HS-27A (cell line): ENCODE data around the gene ADGRV1.
"Not testable (repeated sequence)": the region's sequence is repeated elsewhere in the genome, so short reads cannot be mapped to it uniquely, and the experiment has no call there.

Source experiments
- DNase-seq: peaks from one replicate; pipeline ENCODE4 v3.0.0-alpha.2; 2012; ENCODE audit warnings: low read depth, missing footprints

The ADGRV1 gene

DNA sequence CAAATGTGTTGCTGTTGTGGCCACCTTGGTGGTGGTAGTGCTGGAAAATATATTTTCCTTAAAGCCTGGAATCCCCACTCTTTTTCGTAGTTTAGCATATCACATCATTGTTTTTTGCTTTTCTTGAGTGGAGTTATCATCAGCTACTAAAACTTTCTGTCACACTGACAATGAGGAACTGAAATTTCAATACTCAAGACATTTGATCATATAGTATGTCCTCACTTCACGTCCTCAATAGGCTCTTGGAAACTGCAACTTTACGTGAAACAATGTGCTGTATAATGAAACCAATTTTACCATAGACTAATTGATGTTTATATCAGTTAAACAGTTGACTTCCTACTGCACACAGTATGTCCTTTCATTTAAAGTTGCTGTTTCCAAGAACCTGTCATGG is 265.8 kb downstream of the ADGRV1 start:
- DNase-seq, result no peak

DNA sequence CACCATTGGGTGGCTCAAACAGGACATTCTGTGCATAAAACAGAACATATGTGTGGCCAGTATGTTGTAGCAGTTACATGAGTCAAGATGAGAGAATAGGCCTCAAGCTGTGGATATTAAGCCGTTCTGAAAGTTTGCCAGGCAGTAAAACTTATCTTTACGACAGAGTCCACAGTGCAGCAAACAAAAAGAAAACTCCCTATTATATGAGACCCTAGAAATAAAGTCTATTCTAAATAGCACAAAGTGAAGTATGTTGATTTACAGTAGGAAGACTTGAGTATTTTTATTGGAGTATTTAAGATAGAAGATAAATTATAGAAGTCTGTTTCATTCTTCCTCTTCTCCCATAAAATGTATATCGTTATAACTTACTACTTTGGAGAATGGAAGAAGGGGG is 271.5 kb downstream of the ADGRV1 start:
- DNase-seq, result no peak

DNA sequence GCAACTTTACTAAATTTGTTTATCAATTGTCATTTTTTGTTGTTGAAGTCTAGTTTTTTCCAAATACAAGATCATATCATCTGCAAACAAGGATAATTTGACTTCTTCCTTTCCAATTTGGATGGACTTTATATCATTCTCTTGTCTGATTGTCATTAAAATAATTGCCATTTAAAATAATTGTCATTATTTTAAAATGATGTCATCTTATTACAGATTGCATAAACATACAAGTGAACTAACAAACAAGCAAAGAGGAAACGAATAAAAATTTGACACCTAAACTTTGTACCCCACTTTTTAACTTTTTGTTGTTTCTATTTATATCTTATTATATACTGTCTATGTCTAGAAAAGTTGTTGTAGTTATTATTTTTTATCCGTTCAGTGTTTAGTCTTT is 275.2 kb downstream of the ADGRV1 start:
- DNase-seq, result no peak

DNA sequence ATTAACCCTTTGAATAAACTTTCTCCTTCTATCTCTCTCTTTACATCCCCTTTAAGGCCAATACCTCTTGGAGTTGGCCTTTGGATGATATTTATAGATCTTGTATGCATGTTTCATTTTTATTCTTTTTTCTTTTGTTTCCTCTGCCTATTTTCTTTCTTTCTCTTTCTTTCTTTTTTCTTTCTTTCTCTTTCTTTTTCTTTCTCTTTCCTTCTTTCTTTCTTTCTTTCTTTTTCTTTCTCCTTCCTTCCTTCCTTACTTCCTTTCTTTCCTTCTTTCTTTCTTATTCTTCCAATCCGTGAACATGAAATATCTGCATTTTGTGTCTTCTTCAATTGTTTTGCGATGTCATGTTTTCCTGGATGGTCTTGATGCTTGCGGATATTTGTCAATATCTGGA is 276.1 kb downstream of the ADGRV1 start:
- no peak for DNase-seq

DNA sequence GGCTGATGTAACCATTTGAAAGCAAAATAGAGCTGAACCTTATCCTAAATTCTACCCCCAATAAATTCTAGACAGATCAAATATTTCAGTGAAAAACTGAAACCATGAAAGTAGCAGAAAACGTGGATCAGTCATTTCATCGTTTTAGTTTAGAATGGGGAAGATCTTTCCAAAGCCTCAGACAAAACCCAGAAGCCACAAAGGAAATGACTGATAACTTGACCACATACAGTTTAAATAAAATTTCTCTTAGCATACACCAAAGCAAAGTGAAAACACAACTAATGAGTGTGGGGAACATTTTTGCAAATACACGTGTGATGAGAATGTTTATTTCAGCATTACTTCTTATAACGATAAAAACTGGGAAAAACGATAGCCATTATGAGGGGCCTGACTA is 284.8 kb downstream of the ADGRV1 start:
- no peak for DNase-seq

DNA sequence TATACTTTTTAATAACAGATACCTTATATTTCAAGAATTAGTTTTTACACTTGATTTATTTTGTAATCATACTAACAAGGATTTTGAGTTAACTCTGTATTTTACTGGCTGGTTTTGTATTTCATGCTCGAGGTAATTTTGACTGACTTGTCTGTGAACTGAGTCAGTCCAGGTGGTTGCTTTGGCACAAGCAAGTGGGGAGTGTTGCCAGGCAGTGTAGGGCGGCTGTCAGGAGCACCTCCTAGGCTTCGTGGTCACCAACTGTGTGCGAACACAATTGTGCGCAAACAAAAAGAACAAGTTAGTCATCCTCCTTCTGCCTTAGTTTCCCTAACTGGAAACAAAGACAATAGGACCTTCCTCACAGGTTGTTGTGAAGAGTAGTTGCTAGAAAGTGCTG is 286.3 kb downstream of the ADGRV1 start:
- no peak for DNase-seq

DNA sequence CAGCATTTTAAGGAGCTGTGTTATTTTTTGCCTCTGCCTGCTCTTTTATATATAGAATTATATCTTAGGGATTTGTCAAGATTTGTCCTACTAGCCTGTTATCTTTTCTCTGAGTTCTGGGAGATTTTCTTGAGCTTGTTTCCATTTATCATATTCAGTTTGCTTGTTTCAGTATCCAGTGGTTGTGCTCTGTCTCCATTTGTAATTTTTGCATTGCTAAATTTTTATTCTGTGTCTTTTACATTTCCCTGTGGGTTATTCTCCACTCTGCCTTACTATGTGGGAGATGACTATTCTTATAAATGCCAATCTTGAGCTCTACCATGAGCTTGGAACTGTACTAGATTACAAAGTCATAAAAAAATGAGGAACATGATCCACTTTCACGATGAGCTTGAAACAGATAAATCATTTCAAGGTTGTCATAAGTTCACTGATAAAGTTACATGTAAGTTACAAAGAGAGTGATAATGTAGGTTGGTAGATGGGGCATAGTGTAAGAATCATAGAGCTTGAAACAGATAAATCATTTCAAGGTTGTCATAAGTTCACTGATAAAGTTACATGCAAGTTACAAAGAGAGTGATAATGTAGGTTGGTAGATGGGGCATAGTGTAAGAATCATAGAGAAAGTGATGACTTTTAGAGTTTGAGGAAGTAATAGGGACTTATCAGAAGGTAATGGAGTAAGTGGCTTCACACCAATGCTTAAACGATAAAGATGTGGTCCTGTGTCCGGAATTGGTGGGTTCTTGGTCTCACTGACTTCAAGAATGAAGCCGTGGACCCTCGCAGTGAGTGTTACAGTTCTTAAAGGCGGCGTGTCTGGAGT is 287.3 kb downstream of the ADGRV1 start:
- no peak for DNase-seq

DNA sequence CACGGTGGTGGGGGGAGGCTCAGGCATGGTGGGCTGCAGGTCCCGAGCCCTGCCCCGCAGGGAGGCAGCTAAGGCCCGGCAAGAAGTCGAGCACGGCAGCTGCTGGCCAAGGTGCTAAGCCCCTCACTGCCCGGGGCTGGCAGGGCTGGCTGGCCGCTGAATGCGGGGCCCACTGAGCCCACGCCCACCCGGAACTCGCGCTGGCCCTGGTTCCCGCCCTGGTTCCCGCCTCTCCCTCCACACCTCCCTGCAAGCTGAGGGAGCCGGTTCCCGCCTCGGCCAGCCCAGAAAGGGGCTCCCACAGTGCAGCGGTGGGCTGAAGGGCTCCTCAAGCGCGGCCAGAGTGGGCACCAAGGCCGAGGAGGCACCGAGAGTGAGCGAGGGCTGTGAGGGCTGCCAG is 289.0 kb downstream of the ADGRV1 start:
- not testable (repeated sequence) for DNase-seq

DNA sequence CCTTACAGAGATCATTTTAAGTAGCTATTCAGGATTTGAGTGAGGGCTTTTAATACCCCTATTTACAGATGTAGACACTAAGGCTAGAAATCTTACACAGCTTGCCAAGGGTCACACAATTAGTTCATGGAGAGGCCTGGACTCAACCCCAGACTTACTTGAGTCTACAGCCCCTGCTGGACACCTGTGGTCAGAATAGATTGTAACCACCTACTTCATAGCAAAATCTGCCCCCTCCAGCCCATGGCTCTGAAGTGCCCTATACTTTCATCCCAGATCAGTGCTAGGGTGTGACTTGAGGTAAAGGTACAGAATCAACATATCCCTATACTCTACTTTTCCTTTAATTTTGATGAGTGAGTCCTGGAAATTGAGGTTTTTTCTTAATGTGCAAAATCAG is 291.3 kb downstream of the ADGRV1 start:
- no peak for DNase-seq

DNA sequence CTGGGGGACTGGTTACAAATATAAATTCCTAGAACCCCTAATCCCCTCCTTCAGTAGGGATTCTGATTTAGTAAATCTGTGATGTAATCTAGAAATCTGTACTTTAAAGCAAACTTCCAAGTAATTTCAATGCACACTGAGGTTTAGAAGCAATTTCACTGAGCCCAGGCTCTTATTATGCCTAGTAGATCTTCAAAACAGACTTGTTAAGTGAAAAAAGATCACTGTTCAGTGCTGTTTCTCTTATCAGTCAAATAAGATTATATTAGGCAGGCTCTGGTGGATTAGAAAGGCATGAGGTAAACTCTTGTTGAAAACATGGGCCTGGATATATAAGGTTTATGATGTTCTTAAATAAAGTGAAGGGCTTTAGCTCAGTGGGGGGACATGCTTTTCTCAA is 293.9 kb downstream of the ADGRV1 start:
- DNase-seq, result no peak

DNA sequence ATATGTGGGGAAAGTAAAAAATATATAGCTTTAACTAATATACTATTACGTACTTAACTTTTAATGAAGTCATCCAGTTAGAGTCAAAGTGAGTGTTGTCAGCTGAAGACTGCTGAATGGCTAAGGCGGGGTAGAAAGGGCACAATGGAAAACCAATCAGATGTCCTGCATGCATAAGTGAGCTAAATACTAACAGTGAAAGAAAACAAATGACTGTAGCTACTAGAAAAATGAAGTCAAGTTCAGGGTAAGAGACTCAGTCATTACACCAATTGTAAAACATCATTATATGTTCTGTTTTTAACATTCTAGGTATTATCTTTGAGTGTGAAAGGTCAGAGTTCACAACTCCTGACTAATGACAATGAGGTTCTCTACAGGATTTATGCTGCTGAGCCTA is 295.2 kb downstream of the ADGRV1 start:
- no peak for DNase-seq

DNA sequence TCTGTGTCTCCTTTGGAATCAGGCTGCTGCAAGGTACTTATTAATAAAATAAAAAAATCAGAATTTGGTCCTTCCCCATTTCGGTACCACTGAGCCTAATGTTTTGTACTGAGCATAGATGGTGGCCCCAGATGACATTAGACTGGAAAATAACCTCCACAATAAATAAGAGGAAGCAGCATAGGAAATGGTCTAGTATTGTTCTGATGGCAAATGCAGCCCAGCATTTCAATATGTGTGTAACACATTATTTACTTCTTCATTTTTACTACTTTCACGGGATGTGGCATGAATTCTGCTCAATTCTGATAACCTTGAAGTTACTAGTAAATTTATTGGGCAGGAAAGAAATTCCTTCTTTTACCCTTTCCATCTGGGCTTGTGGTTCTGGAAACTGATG is 295.6 kb downstream of the ADGRV1 start:
- DNase-seq, result no peak

DNA sequence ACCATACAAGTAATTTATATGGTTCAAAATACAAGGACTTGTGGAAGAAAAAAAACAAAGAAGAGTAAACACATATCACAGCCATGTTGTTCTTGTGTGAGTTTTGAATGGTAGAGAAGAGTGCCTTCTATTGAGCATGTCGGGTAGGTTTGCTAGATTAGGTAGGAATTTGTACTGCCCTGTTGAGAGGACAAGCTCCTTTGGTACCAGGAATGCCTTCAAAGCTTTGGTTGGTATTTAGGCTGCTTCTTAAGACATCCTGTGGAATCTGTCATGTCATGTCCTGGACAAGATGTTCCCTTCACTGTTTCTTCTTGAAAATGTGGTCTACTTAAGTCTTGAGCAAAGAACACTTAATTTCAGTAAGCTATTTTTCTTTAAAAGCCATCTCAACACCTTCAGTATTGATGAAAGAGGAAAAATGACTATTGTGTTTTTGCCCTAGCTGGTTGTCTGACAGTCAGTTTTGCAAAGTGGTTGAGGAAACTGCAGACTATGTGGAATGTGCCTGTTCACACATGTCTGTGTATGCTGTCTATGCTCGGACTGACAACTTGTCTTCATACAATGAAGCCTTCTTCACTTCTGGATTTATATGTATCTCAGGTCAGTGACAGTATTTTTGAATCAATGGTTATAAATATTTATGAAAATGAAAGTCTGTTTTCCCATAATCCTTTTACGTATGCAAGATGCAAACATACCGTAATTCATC is 296.9 kb downstream of the ADGRV1 start:
- DNase-seq, result no peak

DNA sequence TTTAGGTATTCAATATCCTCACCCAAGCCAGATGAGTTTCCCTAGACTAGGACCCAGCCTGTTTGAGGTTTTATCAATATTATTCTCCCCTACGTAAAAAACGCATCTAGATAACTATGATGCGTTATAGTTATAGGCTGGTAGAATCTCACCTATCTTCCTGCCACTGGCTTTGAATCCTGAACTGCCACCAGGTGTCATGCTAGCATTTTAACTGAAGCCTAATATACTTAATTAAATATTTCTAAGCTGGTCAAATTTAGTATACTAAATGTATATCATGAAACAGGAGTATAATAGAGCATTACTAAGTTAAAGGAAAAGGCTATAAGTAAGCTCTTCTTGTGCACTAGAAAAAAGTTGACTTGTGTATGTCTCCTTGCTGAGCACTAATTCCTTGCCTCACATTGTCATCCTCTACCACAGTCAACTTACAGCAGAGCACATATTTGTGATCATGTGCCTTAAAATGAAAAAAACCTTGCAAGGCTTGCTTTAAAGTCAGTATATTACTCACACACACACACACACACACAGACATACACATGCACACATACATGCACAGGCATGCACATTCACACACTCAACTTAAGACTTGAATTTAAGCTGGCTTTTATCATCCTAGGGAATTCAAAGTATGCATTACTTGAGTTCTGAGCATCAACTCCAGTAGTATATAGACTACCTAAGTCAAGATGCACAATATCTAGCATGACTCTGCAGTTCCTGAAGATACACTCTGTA is 303.4 kb downstream of the ADGRV1 start:
- DNase-seq, result no peak

DNA sequence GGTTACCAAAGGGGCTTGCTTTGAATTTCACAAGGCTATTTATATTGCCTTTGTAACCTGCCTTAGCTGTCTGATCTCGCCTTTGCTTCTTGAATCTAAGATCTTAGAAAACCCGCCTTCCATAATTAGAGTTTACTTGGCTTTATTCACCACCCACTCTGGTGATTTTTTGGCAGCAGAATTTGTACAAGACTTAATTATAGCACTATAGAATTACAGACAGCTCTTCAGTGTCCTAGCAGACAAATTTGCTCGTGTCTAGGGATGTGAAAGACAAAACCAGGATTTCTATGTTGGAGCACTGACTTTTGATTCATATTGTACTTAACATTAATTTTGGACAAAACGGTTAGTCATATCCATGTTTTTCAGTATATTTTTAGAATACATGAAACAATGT is 306.6 kb downstream of the ADGRV1 start:
- no peak for DNase-seq

DNA sequence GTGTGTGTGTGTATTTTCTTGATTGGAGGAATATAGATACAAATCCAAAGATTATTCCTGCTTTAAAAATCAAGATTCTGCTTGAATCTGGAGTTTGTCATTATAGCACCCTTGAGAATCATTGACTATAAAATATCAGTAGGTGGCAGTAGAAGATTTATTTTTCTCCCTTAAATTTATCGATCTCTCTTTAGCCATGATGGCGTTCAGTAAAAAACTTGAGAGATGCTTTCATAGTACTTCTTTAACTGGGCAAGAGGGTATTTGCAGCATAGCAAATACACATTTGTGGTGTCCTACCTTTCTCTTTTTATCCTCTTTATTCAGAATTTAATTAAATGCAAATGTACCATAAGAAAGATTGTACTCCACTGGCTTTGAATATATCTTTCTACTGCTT is 307.7 kb downstream of the ADGRV1 start:
- no peak for DNase-seq

DNA sequence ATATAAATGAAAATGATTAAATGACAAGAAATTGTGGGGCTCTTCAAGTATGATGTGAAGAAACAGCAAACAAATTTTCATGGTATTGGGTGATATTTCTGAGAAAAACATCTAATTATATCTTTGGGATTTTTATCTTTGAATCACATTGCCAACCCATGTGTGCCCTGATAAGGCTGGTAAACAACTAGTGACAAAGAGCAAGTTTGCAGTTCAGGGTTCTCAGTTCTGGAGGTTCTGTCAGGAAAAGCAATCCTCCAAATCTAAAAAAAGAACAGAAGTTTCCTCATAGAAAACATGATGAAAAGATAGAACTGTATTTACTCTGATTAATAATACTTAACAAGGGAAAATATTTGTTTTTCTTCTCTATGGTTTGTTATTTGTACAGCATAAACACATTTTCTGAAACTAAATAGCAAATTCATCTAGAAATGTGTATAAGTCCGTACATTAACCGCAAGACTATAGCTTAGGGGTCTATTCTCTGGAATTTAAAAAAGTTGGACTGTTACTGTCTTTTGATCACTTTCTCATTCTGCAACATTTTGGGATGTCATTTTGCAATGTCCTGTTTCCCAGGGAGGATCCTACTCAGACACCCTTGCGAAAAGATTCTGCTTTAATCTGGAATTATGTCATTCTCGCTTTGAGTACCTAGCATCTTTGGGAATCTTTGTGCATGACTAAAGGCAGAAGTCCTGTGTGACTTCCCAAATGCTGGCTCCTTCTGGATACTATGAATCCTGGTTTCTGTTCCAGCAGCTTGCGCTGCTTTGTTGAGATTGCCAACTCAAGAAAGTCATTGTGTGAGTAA is 308.5 kb downstream of the ADGRV1 start:
- no peak for DNase-seq

DNA sequence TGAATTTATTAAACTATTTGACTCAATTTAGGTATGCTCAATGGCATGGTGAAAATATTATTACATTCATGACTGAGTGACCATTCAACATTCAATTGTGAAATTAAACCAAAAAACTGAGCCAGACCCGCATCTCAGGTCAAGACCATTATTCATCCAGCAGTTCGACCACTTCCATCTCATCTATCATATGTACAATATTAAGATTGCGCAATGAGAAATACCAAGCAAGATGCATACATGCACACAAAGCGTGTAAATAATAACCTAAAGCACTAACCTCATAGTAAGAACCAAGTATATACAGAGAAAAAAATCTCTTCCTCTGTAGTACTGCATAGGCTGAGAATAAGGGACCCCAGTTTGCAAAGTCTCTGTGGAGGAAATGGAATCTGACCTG is 310.2 kb downstream of the ADGRV1 start:
- no peak for DNase-seq

DNA sequence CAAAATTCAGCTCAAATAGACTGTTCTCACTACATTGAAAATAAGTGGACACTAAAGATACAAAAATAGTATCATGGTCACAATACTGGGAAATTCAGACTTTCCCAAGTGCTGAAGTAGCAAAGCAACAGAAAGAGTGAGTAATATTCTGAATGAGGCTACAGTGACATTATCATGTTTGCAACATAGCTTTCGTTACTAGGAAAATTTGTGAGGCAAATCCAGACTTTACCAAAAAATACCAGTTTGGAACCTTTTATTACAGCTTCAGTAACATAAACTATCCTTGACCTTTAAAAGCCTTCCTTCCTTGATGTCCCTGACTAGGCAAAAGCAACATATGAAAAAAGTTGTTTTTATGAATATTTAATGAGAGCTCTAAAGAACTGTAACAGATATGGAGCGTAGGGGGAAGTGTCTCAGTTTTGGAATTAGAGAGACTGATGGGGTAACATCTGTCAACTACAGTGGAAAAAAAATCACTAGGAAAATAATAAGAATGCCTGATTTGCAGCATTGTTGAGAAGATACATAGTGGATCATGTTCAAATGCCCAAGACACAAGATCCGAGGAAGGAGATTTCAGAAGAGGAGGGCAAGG is 312.9 kb downstream of the ADGRV1 start:
- DNase-seq, result no peak

DNA sequence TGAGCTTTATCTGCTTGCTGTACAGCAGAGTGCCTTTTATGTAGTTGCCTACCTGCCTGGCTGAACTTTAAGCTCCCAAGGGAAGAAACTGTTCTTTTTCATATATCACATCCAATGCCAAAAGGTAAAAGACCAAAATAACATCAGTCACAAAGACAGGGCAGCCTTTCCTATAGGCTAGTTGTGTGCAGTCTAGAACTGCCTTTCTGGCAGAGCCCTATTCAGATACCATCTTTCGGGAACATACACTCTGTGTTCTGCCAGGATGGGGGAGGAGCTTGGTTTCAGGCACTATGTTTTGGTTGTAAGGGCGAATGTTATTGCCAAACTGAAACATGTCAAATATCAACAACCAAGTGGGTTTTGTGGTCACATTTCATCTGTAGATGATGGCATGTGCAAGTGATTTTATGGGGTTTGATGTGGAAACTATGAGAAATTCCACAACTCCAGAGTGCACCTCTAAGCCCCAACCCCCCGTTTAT is 314.5 kb downstream of the ADGRV1 start:
- no peak for DNase-seq

DNA sequence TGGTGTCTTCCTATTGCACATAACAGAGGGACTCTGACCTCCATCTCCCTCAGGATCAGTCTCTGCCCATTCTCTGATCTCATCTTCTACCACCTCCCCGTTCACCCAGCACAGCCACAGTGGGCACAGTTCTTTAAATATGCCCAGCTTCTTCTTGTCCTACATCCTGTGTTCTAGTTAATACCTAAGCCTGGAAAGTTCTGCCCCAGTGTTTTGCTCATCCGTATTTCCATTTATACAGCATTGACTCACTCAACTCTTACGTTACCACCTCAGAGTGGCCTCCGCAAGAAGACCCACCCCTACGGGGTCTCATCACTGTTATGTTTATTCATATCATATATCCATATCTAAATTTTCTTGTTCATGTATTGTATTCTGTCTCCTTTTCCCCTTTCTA is 315.5 kb downstream of the ADGRV1 start:
- no peak for DNase-seq

DNA sequence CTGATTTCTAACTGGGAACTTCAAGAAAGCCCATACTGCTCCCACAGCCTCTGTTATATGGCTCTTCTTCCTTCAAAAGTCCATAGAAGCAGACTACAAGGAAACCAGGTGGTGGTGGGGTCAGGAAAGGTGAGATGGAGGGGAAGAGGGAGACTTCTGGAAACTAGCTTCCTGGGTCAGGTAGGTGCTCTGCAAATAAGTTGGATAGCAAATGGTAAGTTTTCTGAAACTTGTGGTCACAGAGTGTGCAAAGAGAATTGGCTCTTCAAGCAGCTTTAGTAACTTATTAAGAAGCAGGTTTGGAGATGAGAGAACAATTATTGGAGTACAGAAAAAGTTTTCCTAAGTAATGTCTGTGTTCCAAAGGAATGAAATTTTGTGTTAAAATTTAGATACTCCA is 316.9 kb downstream of the ADGRV1 start:
- no peak for DNase-seq
